Measurements from ENCODE around the gene FLRT2. TPM values are rescaled to one million over a fixed set of nuclear protein-coding genes. Genes with fewer than 3 reads are reported as not detected.
A peak's percentile ranks its signal among the peaks of the same experiment; 100 is the strongest.

FLRT2 gene
- total RNA-seq, 4 donors from 2014 or later: 2.1 to 72.4 (median 9.6) TPM

GRCh38 chr14:85528897-85529631 is 880 bp upstream of the FLRT2 start:
- Histone ChIP-seq H3K9me3 (no peaks in the 10 kb centered on the region), H3K4me1 (no peaks in the 10 kb centered on the region), H3K4me3 (peak overlapping the region; percentile 57 to 83), H3K36me3 (no peaks in the 10 kb centered on the region), H3K27ac (peak overlapping the region; percentile 57 to 75), H3K27me3 (no peaks in the 10 kb centered on the region)
- no peak for DNase-seq
- TF ChIP-seq CTCF (IDR thresholded peaks at IDR 0.05) (no peak), POLR2A (IDR thresholded peaks at IDR 0.05) (no peak)
- intact Hi-C loops (cut with DNase I; ENCODE audit: low total_unique reads): no loop called here

- Histone ChIP-seq H3K27ac (peak overlapping the region in 1 of 2 donors; percentile 75), H3K27me3 (no peaks in the 10 kb centered on the region), H3K36me3 (no peaks in the 10 kb centered on the region), H3K4me1 (no peaks in the 10 kb centered on the region), H3K4me3 (peak overlapping the region; percentile 57 to 83), H3K9me3 (no peaks in the 10 kb centered on the region)
- TF ChIP-seq CTCF (IDR thresholded peaks at IDR 0.05) (no peak), POLR2A (IDR thresholded peaks at IDR 0.05) (no peak)
- intact Hi-C loops (cut with DNase I; ENCODE audit: low total_unique reads): no loop called here
- DNase-seq: no peak
Measured at GRCh38 chr14:85530626-85531025, 682 bp downstream of the FLRT2 start.

- Histone ChIP-seq H3K27ac (peak overlapping the region; percentile 34 to 75), H3K36me3 (no peaks in the 10 kb centered on the region), H3K9me3 (no peaks in the 10 kb centered on the region), H3K4me1 (no peaks in the 10 kb centered on the region), H3K4me3 (peak overlapping the region; percentile 57 to 83), H3K27me3 (no peaks in the 10 kb centered on the region)
- TF ChIP-seq CTCF (IDR thresholded peaks at IDR 0.05): no peak
- no peak for TF ChIP-seq POLR2A (IDR thresholded peaks at IDR 0.05)
- peak; percentile 32 to 35 for DNase-seq
- intact Hi-C loops (cut with DNase I; ENCODE audit: low total_unique reads): no loop called here
Measured at GRCh38 chr14:85531141-85531586, 1.2 kb downstream of the FLRT2 start.

- H3K27ac ChIP-seq: peak overlapping the region; percentile 34 to 75
- peak overlapping the region; percentile 57 to 83 for H3K4me3 ChIP-seq
- intact Hi-C loops (cut with DNase I; ENCODE audit: low total_unique reads): no loop called here
- H3K9me3 ChIP-seq: no peaks in the 10 kb centered on the region
- H3K27me3 ChIP-seq: no peaks in the 10 kb centered on the region
- no peaks in the 10 kb centered on the region for H3K36me3 ChIP-seq
- no peaks in the 10 kb centered on the region for H3K4me1 ChIP-seq
- TF ChIP-seq POLR2A (IDR thresholded peaks at IDR 0.05) (no peak), CTCF (IDR thresholded peaks at IDR 0.05) (peak in 1 of 4 experiments; percentile 21)
- DNase-seq: peak; percentile 43 to 53
Measured at GRCh38 chr14:85531587-85532373, 1.8 kb downstream of the FLRT2 start.
